HG02623 (cell line): ENCODE measurements around the gene TTC33.
A peak's percentile ranks its signal among the peaks of the same experiment; 100 is the strongest.
"Not testable (repeated sequence)": the region's sequence is repeated elsewhere in the genome, so short reads cannot be mapped to it uniquely, and the experiment has no call there.

ENCODE experiments used
- ATAC-seq: cut with Tn5 transposase; IDR thresholded peaks from one replicate; pipeline ENCODE4 v1.9.1; 2021; ENCODE audit warnings: moderate library complexity; ENCODE audit not compliant: unreplicated experiment

The TTC33 gene

GRCh38 chr5:40680741-40681362 lies 74.9 kb downstream of the TTC33 start:
- ATAC-seq: no peak

GRCh38 chr5:40679913-40680681 lies 75.7 kb downstream of the TTC33 start, which contains the start of gene PTGER4:
TSS of gene PTGER4 (plus strand) at chr5:40679915. CDS start at chr5:40680994, 1,079 bp downstream.
- ATAC-seq: peak; percentile 33

- peak; percentile 72 for ATAC-seq
Observed at GRCh38 chr5:40679148-40679912, 76.4 kb downstream of the TTC33 start.

GRCh38 chr5:40678460-40679147 lies 77.2 kb downstream of the TTC33 start:
- no peak for ATAC-seq

GRCh38 chr5:40678026-40678425 lies 77.7 kb downstream of the TTC33 start:
- no peak for ATAC-seq

GRCh38 chr5:40677456-40677855 lies 78.3 kb downstream of the TTC33 start:
- no peak for ATAC-seq

- ATAC-seq: no peak
Observed at GRCh38 chr5:40676613-40677343, 79.0 kb downstream of the TTC33 start.

- ATAC-seq: no peak
Observed at GRCh38 chr5:40675396-40676133, 80.2 kb downstream of the TTC33 start.

GRCh38 chr5:40674661-40675235 lies 81.0 kb downstream of the TTC33 start:
- no peak for ATAC-seq

GRCh38 chr5:40672425-40672824 lies 83.3 kb downstream of the TTC33 start:
- ATAC-seq: no peak

GRCh38 chr5:40669606-40670390 lies 86.0 kb downstream of the TTC33 start:
- no peak for ATAC-seq

GRCh38 chr5:40667161-40667663 lies 88.5 kb downstream of the TTC33 start:
- no peak for ATAC-seq

- ATAC-seq: no peak
Observed at GRCh38 chr5:40666657-40667056, 89.1 kb downstream of the TTC33 start.

GRCh38 chr5:40665635-40666298 lies 90.0 kb downstream of the TTC33 start:
- no peak for ATAC-seq

- no peak for ATAC-seq
Observed at GRCh38 chr5:40660751-40661150, 95.0 kb downstream of the TTC33 start.

GRCh38 chr5:40656766-40657165 lies 99.0 kb downstream of the TTC33 start:
- ATAC-seq: no peak

GRCh38 chr5:40656091-40656490 lies 99.7 kb downstream of the TTC33 start:
- not testable (repeated sequence) for ATAC-seq

GRCh38 chr5:40655138-40655537 lies 100.6 kb downstream of the TTC33 start:
- ATAC-seq: no peak
